Amniotic stem cell (primary cell): ENCODE results near the gene OTOF.

Source experiments
- DNase-seq: peaks from one replicate; lab custom pipeline; 2025; lab: John Stamatoyannopoulos, UW

The OTOF gene

DNA sequence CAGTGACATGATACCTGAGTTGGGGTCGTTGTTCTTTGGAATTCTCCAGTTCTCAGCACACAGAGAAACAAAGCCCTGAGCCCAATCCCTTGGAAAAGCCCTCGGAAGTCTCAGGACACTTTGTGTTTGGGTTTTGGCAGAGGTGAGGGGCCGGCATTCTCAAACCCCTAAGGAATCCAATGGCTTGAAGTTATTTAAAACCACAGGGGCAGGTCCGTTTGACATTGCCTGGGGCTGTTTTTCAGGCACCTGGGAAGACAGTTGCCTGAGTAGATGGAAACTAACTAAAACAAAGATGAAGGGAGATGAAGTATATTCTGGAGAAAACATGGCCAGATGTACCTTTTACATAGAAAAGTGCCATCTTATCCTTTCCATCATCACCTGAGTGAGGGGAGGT, 22.5 kb upstream of the OTOF start:
- DNase-seq = no peak

GRCh38 chr2:26495705-26496297, 17.9 kb upstream of the OTOF start:
- no peak for DNase-seq

GRCh38 chr2:26494891-26495290, 17.0 kb upstream of the OTOF start:
- DNase-seq = no peak

- DNase-seq = no peak
Measured at GRCh38 chr2:26494199-26494598, 16.3 kb upstream of the OTOF start.

DNA sequence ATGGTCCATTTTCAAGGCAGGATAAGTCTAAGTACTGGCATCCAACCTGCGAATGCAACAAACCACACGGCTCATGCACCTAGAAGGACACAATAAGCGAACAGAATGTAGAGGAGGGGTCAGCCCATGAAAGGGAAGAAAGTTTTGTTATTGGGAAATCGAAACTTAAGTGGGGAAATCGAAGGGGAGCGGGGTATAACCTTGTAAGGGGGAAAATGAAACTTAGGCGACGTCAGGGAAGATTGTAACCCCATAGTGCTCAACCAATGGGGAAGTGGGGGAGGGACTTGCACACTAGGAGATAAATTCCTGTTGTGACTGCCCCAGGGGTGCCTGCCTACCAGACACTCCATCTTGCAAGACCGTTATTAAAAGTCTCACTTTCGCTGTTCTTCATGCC, 15.6 kb upstream of the OTOF start:
- DNase-seq = no peak

GRCh38 chr2:26492749-26493515, 15.0 kb upstream of the OTOF start:
- no peak for DNase-seq

GRCh38 chr2:26491563-26492167, 13.7 kb upstream of the OTOF start:
- no peak for DNase-seq

- DNase-seq = no peak
Measured at GRCh38 chr2:26489213-26489850, 11.4 kb upstream of the OTOF start.

GRCh38 chr2:26488463-26489212, 10.7 kb upstream of the OTOF start:
- no peak for DNase-seq

GRCh38 chr2:26487192-26487591, 9.3 kb upstream of the OTOF start:
- no peak for DNase-seq

DNA sequence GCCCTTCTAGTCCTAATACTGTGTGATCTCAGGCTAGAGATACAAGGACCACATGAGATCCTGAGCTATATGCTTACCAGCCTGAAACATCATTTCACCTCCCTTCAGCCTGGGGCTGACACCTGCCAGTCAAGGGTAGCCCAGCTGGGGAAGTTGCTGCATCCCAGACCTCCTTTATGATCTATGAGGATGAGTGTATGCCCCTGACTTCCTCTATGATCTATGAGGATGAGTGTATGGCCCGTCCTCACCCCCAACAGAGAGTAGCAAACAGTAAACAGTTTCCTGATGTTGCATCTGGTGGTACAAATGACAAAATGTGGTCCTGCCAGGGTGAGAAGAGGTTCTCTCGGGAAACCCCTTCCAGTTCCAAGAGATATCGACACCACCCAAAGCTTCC, 8.9 kb upstream of the OTOF start:
- DNase-seq = no peak

GRCh38 chr2:26485725-26486418, 7.9 kb upstream of the OTOF start:
- DNase-seq = no peak

DNA sequence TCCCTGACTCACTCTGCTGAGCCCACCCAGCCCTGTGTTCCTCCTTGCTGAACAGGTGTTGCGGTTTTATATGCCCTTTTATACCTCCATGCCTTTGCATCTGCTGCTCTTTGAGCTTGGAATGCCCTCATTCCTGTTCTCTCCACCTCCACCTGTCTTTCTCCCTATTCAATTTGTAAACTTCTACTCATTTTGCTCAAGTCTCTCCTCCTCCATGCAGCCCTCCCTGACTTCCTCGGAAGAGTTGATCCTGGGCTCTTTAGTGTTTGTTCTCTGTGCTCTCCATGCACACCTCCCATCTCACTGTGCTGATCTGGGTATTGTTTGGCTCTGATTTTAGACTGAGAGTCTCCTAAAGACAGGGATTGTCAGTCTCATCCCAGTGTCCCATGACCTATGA, 7.2 kb upstream of the OTOF start:
- no peak for DNase-seq

- no peak for DNase-seq
Measured at GRCh38 chr2:26484579-26484978, 6.7 kb upstream of the OTOF start.

GRCh38 chr2:26483957-26484565, 6.1 kb upstream of the OTOF start:
- DNase-seq = no peak

GRCh38 chr2:26483516-26483915, 5.6 kb upstream of the OTOF start:
- no peak for DNase-seq

GRCh38 chr2:26483027-26483326, 5.1 kb upstream of the OTOF start:
- no peak for DNase-seq

- no peak for DNase-seq
Measured at GRCh38 chr2:26482211-26483026, 4.5 kb upstream of the OTOF start.

- DNase-seq = no peak
Measured at GRCh38 chr2:26481706-26482105, 3.8 kb upstream of the OTOF start.

DNA sequence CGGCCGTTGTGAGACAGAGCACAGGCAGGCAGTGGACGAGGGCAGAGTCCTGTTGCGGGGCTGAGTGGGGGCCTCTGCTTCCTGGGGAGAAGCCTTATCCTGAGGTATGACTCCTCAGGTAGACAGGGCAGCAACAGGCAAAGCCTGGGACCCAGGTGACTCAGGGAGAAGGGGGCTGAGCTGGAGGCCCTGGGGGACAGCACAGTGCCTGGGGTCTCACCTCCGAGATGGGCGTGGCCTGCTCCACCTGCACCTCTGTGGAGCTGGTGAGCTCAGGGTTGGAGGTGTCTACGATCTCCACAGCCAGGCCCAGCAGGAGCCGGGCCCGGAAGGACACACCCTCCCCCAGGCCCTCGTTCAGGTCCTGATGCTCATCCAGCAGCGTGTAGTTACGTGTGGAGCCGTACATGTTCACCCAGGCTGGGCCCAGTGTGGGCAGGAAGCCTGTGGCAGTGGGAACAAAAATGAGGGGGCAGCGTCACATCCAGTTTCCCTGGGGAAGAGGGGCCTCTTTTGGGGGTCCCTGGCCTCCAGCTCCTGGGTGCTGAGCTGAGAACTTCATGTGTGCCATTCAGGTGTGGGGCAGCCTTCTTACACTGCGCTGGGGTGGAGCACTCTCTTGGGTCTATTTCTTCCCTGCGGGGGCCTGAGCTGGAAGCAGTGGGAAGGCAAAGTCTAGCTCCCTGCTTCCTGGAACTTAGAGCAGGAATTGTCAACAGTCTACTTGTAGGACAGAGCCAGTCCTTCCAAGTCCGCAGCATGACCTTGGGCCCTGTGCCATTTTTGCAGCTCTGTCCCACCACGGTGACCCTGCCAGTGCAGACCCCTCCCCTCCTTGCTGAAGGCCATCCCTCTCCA, 2.9 kb upstream of the OTOF start:
- no peak for DNase-seq
